IMR-90 (cell line): ENCODE results near the gene CCNI. TPM values are rescaled to one million over a fixed set of nuclear protein-coding genes. Genes with fewer than 3 reads are reported as not detected.

Experiments used
- ATAC-seq: fragments of 200-7000 bp; cut with Tn5 transposase; 2 replicates; pipeline ENCODE4 v1.9.1; 2020; ENCODE audit warnings: low read depth, mild to moderate bottlenecking, moderate library complexity
- BruUV-seq: library from RNA; stranded (reverse); fragments of 400-500 nt; replicated peaks from 2 replicates; lab custom pipeline; 2021; lab: Mats Ljungman, UMichigan
- CTCF ChIA-PET: fragments of 300-600 bp; formaldehyde crosslinking; extraction: SDS; loops from one replicate; lab custom pipeline; 2021; ENCODE audit warnings: antibody characterized with exemption; lab: Yijun Ruan, JAX
- POLR2A ChIA-PET: fragments of 300-600 bp; sonication (Branson Sonifier 250); formaldehyde crosslinking; loops from one replicate; lab custom pipeline; 2022; ENCODE audit warnings: antibody characterized with exemption; ENCODE audit not compliant: unreplicated experiment; lab: Charles Lee
- DNase-seq: peaks from one replicate; pipeline ENCODE4 v3.0.0; 2013
- H2AFZ ChIP-seq: replicated peaks from 2 replicates; pipeline ENCODE3; 2013; ENCODE audit warnings: low read length, mild to moderate bottlenecking; ENCODE audit not compliant: poor library complexity
- H2AK5ac ChIP-seq: 2 replicates; pipeline ENCODE4 v1.6.1; 2013; ENCODE audit warnings: low read depth, low read length, inconsistent platforms
- H2AK9ac ChIP-seq: replicated peaks from 2 replicates; pipeline ENCODE3; 2013; ENCODE audit warnings: mild to moderate bottlenecking, low read depth, low read length, moderate library complexity; ENCODE audit not compliant: poor library complexity
- H2BK120ac ChIP-seq: 2 replicates; pipeline ENCODE4 v1.6.1; 2013; ENCODE audit warnings: low read depth, low read length, inconsistent platforms
- H2BK15ac ChIP-seq: 3 replicates; pipeline ENCODE4 v1.6.1; 2013; ENCODE audit warnings: low read depth, low read length, inconsistent platforms
- H2BK20ac ChIP-seq: 2 replicates; pipeline ENCODE4 v1.6.1; 2013; ENCODE audit warnings: low read depth, mild to moderate bottlenecking, inconsistent platforms, low read length, moderate library complexity
- H2BK5ac ChIP-seq: 2 replicates; pipeline ENCODE4 v1.6.1; 2013; ENCODE audit warnings: mild to moderate bottlenecking, low read depth, low read length, inconsistent platforms; ENCODE audit not compliant: poor library complexity, severe bottlenecking
- H3K14ac ChIP-seq: replicated peaks from 2 replicates; pipeline ENCODE4 v1.6.1; 2013; ENCODE audit warnings: low read depth, low read length, inconsistent platforms
- H3K18ac ChIP-seq: 2 replicates; pipeline ENCODE4 v1.6.1; 2013; ENCODE audit warnings: low read depth, low read length, control low read depth
- H3K23ac ChIP-seq: 2 replicates; pipeline ENCODE4 v1.6.1; 2013; ENCODE audit warnings: low read depth, low read length, inconsistent platforms
- H3K27ac ChIP-seq: 2 replicates; pipeline ENCODE4 v1.5.1; 2013; ENCODE audit warnings: mild to moderate bottlenecking, control low read depth, low read length; ENCODE audit not compliant: insufficient read depth
- H3K27me3 ChIP-seq: 2 replicates; pipeline ENCODE4 v1.6.1; 2013; ENCODE audit warnings: low read length; ENCODE audit not compliant: control insufficient read depth, insufficient read depth
- H3K36me3 ChIP-seq: 2 replicates; pipeline ENCODE4 v1.6.1; 2013; ENCODE audit warnings: low read length, mixed read lengths; ENCODE audit not compliant: control insufficient read depth, insufficient read depth
- H3K4ac ChIP-seq: 2 replicates; pipeline ENCODE4 v1.6.1; 2013; ENCODE audit warnings: low read depth, low read length, inconsistent platforms
- H3K4me1 ChIP-seq: 2 replicates; pipeline ENCODE4 v1.6.1; 2013; ENCODE audit warnings: low read length, mixed read lengths; ENCODE audit not compliant: control insufficient read depth, insufficient read depth
- H3K4me2 ChIP-seq: 2 replicates; pipeline ENCODE4 v1.6.1; 2013; ENCODE audit warnings: low read depth, mild to moderate bottlenecking, control low read depth, low read length, moderate library complexity
- H3K4me3 ChIP-seq: 2 replicates; pipeline ENCODE4 v1.5.1; 2013; ENCODE audit warnings: low read depth, mild to moderate bottlenecking, control low read depth, low read length, moderate library complexity; ENCODE audit not compliant: insufficient read depth
- H3K56ac ChIP-seq: 2 replicates; pipeline ENCODE4 v1.6.1; 2013; ENCODE audit warnings: low read length, inconsistent platforms; ENCODE audit not compliant: insufficient read depth; ENCODE audit errors: extremely low read depth
- H3K79me1 ChIP-seq, 2 experiments: 2 replicates each; pipeline ENCODE4 v1.6.1; 2013; ENCODE audit warnings: low read length in 2 of 2, inconsistent platforms in 1 of 2, low read depth in 1 of 2
- H3K9ac ChIP-seq: 2 replicates; pipeline ENCODE4 v1.6.1; 2013; ENCODE audit warnings: low read depth, low read length, control low read depth
- H3K9me1 ChIP-seq: 2 replicates; pipeline ENCODE4 v1.6.1; 2013; ENCODE audit warnings: low read length, inconsistent platforms; ENCODE audit not compliant: insufficient read depth
- H3K9me3 ChIP-seq: 2 replicates; pipeline ENCODE4 v1.6.1; 2013; ENCODE audit warnings: low read length; ENCODE audit not compliant: control insufficient read depth, insufficient read depth
- H4K20me1 ChIP-seq: 2 replicates; pipeline ENCODE4 v1.6.1; 2013; ENCODE audit warnings: low read length, inconsistent platforms; ENCODE audit not compliant: insufficient read depth
- H4K5ac ChIP-seq: 2 replicates; pipeline ENCODE4 v1.6.1; 2013; ENCODE audit warnings: mild to moderate bottlenecking, low read depth, low read length, control low read depth
- H4K8ac ChIP-seq, 2 experiments: 2 replicates each; pipeline ENCODE4 v1.6.1; 2013; ENCODE audit warnings: low read depth in 2 of 2, low read length in 2 of 2, control low read depth in 1 of 2, inconsistent platforms in 1 of 2
- H4K91ac ChIP-seq: 2 replicates; pipeline ENCODE4 v1.6.1; 2013; ENCODE audit warnings: low read depth, low read length, inconsistent platforms; ENCODE audit not compliant: insufficient read depth
- BHLHE40 ChIP-seq: fragments of 150-350 bp; IDR thresholded peaks from 2 replicates; pipeline ENCODE4 v1.6.1; 2016; ENCODE audit warnings: mild to moderate bottlenecking, low read depth, low read length
- CEBPB ChIP-seq: IDR thresholded peaks from 2 replicates; pipeline ENCODE4 v1.6.1; 2012; ENCODE audit warnings: low read depth, low read length, improper control_type of control experiment
- CHD1 ChIP-seq: IDR thresholded peaks from 2 replicates; pipeline ENCODE4 v1.6.1; 2012; ENCODE audit warnings: low read depth, low read length, improper control_type of control experiment
- CTCF ChIP-seq: conservative IDR thresholded peaks from 2 replicates; pipeline ENCODE4 v1.5.1; 2012; ENCODE audit warnings: mild to moderate bottlenecking, low read depth, low read length, improper control_type of control experiment
- ELK1 ChIP-seq: fragments of 150-350 bp; IDR thresholded peaks from 2 replicates; pipeline ENCODE4 v1.6.1; 2016; ENCODE audit warnings: low read depth, mild to moderate bottlenecking, low read length, moderate library complexity, borderline replicate concordance
- FOS ChIP-seq: fragments of 150-350 bp; IDR thresholded peaks from 2 replicates; pipeline ENCODE4 v1.6.1; 2016; ENCODE audit warnings: low read depth, low read length
- MAFK ChIP-seq: IDR thresholded peaks from 2 replicates; pipeline ENCODE4 v1.6.1; 2012; ENCODE audit warnings: low read depth, low read length, improper control_type of control experiment
- MAZ ChIP-seq: IDR thresholded peaks from 2 replicates; pipeline ENCODE4 v1.6.1; 2012; ENCODE audit warnings: low read depth, mild to moderate bottlenecking, low read length, improper control_type of control experiment, moderate library complexity, borderline replicate concordance
- MXI1 ChIP-seq: IDR thresholded peaks from 2 replicates; pipeline ENCODE4 v1.6.1; 2012; ENCODE audit warnings: low read depth, mild to moderate bottlenecking, low read length, moderate library complexity, borderline replicate concordance
- NFE2L2 ChIP-seq: fragments of 150-350 bp; IDR thresholded peaks from 2 replicates; pipeline ENCODE4 v1.6.1; 2016; ENCODE audit warnings: low read depth, mild to moderate bottlenecking, low read length
- POLR2A ChIP-seq: IDR thresholded peaks from 2 replicates; pipeline ENCODE4 v1.6.1; 2012; ENCODE audit warnings: mild to moderate bottlenecking, low read depth, low read length
- RAD21 ChIP-seq: IDR thresholded peaks from 2 replicates; pipeline ENCODE4 v1.6.1; 2012; ENCODE audit warnings: low read length, improper control_type of control experiment
- RCOR1 ChIP-seq: IDR thresholded peaks from 2 replicates; pipeline ENCODE4 v1.6.1; 2012; ENCODE audit warnings: mild to moderate bottlenecking, low read length, improper control_type of control experiment; ENCODE audit not compliant: insufficient replicate concordance
- RFX5 ChIP-seq: IDR thresholded peaks from 2 replicates; pipeline ENCODE4 v1.8.0; 2012; ENCODE audit warnings: low read depth, mild to moderate bottlenecking, low read length, moderate library complexity
- SMC3 ChIP-seq: fragments of 150-350 bp; IDR thresholded peaks from 2 replicates; pipeline ENCODE4 v1.6.1; 2016; ENCODE audit warnings: low read depth, mild to moderate bottlenecking, antibody characterized with exemption, low read length, moderate library complexity
- USF2 ChIP-seq: fragments of 150-350 bp; IDR thresholded peaks from 2 replicates; pipeline ENCODE4 v1.6.1; 2017; ENCODE audit warnings: mild to moderate bottlenecking, antibody characterized with exemption, low read length, low read depth
- dilution Hi-C: fragments of 300-500 bp; cut with HindIII; formaldehyde crosslinking; loops from one replicate; pipeline ENCODE4 v1.14.3; 2018; ENCODE audit warnings: low sequenced_read_pairs; ENCODE audit not compliant: unreplicated experiment
- in situ Hi-C: fragments of 300-500 bp; cut with MboI; formaldehyde crosslinking; loops from 3 replicates; pipeline ENCODE4 v1.14.3; 2019; ENCODE audit warnings: low sequenced_read_pairs, inconsistent platforms, mixed read lengths
- intact Hi-C: fragments of 100-400 bp; cut with micrococcal nuclease; formaldehyde crosslinking; loops from 2 replicates; pipeline ENCODE4 v1.10.0; 2022
- polyA plus RNA-seq, 3 experiments: library from polyadenylated mRNA; depleted of rRNA; stranded (reverse); fragments of >200 nt; gene quantifications; 2 replicates each; pipeline ENCODE4 v1.2.3, GENCODE V29; 2012; ENCODE audit warnings: low replicate concordance in 1 of 3
- total RNA-seq: library from RNA; depleted of rRNA; stranded (reverse); fragments of >200 nt; gene quantifications from 2 replicates; pipeline ENCODE4 v1.2.3, GENCODE V29; 2012

Gene CCNI
- total and polyA plus RNA-seq, 2 of the 4 experiments (the other 2 are of a cell fraction) = 70.1 to 100 TPM

GRCh38 chr4:77097611-77098010 lies 21.8 kb upstream of the CCNI start:
- no peak overlapping the region for H2AFZ ChIP-seq
- ATAC-seq (no peak), DNase-seq (no peak)
- CTCF ChIA-PET = no interaction called here
- H3K9me1 ChIP-seq = no peaks in the 10 kb centered on the region
- H3K36me3 ChIP-seq = no peaks in the 10 kb centered on the region
- no peak overlapping the region for H2BK120ac ChIP-seq
- no TSS peak for BruUV-seq
- no peak overlapping the region for H3K9ac ChIP-seq
- intact Hi-C loops = loop anchor here (5.0 kb wide), 2 partner anchors 55 to 210 kb away; no protein-coding TSS in a partner anchor
- no peak overlapping the region for H4K8ac ChIP-seq
- POLR2A ChIA-PET = interaction anchor here (0.6 kb wide), 1 partner anchor 41 kb away, joined by 5 read pairs; no protein-coding TSS in a partner anchor
- H2AK9ac ChIP-seq = no peak overlapping the region
- H3K4ac ChIP-seq = no peak overlapping the region
- no peak overlapping the region for H2BK20ac ChIP-seq
- H4K91ac ChIP-seq = no peak overlapping the region
- no peaks in the 10 kb centered on the region for H3K9me3 ChIP-seq
- no peak overlapping the region for H3K27ac ChIP-seq
- H3K4me2 ChIP-seq = no peak overlapping the region
- no peak overlapping the region for H2BK15ac ChIP-seq
- in situ Hi-C loops = no loop called here
- H3K4me3 ChIP-seq = no peak overlapping the region
- H2AK5ac ChIP-seq = no peak overlapping the region
- H4K5ac ChIP-seq = no peak overlapping the region
- no peaks in the 10 kb centered on the region for H3K4me1 ChIP-seq
- H3K79me1 ChIP-seq = no peaks in the 10 kb centered on the region
- H2BK5ac ChIP-seq = no peak overlapping the region
- H3K14ac ChIP-seq = no peak overlapping the region
- H3K18ac ChIP-seq = no peak overlapping the region
- no peak overlapping the region for H3K56ac ChIP-seq
- H3K27me3 ChIP-seq = no peaks in the 10 kb centered on the region
- TF ChIP-seq CEBPB = no peak
- TF ChIP-seq POLR2A = no peak
- TF ChIP-seq RFX5 = no peak
- no peak for TF ChIP-seq MAFK
- TF ChIP-seq USF2 = no peak
- TF ChIP-seq BHLHE40 = no peak
- no peak for TF ChIP-seq MXI1
- TF ChIP-seq SMC3 = no peak
- TF ChIP-seq RAD21 = no peak
- no peak for TF ChIP-seq NFE2L2
- no peak for TF ChIP-seq ELK1
- no peak for TF ChIP-seq RCOR1
- no peak for TF ChIP-seq FOS
- no peak for TF ChIP-seq MAZ
- no peak for TF ChIP-seq CTCF
- TF ChIP-seq CHD1 = no peak
- H3K23ac ChIP-seq = no peak overlapping the region
- dilution Hi-C loops = no loop called here
- no peaks in the 10 kb centered on the region for H4K20me1 ChIP-seq
